HEK293 (cell line): ENCODE measurements around the gene MAGI1.

Experiments used
- CTCF ChIA-PET: fragments of 350-600 bp; formaldehyde crosslinking; extraction: SDS; loops from one replicate; lab custom pipeline; 2021; ENCODE audit warnings: antibody characterized with exemption; lab: Yijun Ruan, JAX
- POLR2A ChIA-PET: fragments of 300-600 bp; formaldehyde crosslinking; extraction: SDS; loops from one replicate; lab custom pipeline; 2020; ENCODE audit warnings: antibody characterized with exemption, inconsistent platforms; lab: Yijun Ruan, JAX
- H3K27ac ChIP-seq: fragments of 200-500 bp; sonication (Bioruptor generic); 2 replicates; pipeline ENCODE4 v1.5.1; 2014; ENCODE audit warnings: low read depth, low read length, control low read depth, inconsistent platforms; ENCODE audit errors: extremely low read depth
- H3K36me3 ChIP-seq, 2 experiments: fragments of 200-500 bp in 1 of 2; sonication (Bioruptor generic) in 1 of 2; 1 replicate in 1 of 2; 2 replicates in 1 of 2; pipeline ENCODE4 v1.5.1; 2014 to 2017; ENCODE audit warnings: inconsistent platforms in 2 of 2, low read length in 2 of 2; ENCODE audit not compliant: control insufficient read depth in 2 of 2, insufficient read depth in 1 of 2
- H3K4me1 ChIP-seq: fragments of 200-500 bp; sonication (Bioruptor generic); 2 replicates; pipeline ENCODE4 v1.5.1; 2014; ENCODE audit warnings: mild to moderate bottlenecking, low read length, inconsistent platforms; ENCODE audit not compliant: control insufficient read depth, insufficient read depth
- H3K4me3 ChIP-seq: 2 replicates; pipeline ENCODE4 v1.5.1; 2011; ENCODE audit warnings: low read depth, mild to moderate bottlenecking, control low read depth, low read length, moderate library complexity
- H3K9me3 ChIP-seq: fragments of 200-500 bp; sonication (Bioruptor generic); 2 replicates; pipeline ENCODE4 v1.5.1; 2014; ENCODE audit warnings: low read depth, low read length, inconsistent platforms; ENCODE audit not compliant: control insufficient read depth, insufficient read depth
- FEZF1 ChIP-seq: fragments of 450-650 bp; formaldehyde crosslinking; IDR thresholded peaks from 2 replicates; pipeline ENCODE4 v1.5.1; 2016; ENCODE audit warnings: missing biosample characterization, missing genetic modification characterization
- GLIS1 ChIP-seq: fragments of 450-650 bp; formaldehyde crosslinking; IDR thresholded peaks from 2 replicates; pipeline ENCODE4 v1.5.1; 2016; ENCODE audit warnings: missing biosample characterization, missing genetic modification characterization
- GLIS2 ChIP-seq: fragments of 450-650 bp; formaldehyde crosslinking; IDR thresholded peaks from 2 replicates; pipeline ENCODE4 v1.5.1; 2016; ENCODE audit warnings: missing biosample characterization, missing genetic modification characterization
- PRDM4 ChIP-seq: fragments of 450-650 bp; formaldehyde crosslinking; IDR thresholded peaks from 2 replicates; pipeline ENCODE4 v1.5.1; 2017; ENCODE audit warnings: missing biosample characterization, missing genetic modification characterization
- REST ChIP-seq: fragments of 450-650 bp; formaldehyde crosslinking; IDR thresholded peaks from 2 replicates; pipeline ENCODE4 v1.5.1; 2016; ENCODE audit warnings: missing biosample characterization, missing genetic modification characterization
- ZBTB11 ChIP-seq: fragments of 450-650 bp; formaldehyde crosslinking; conservative IDR thresholded peaks from 2 replicates; pipeline ENCODE4 v1.5.1; 2016; ENCODE audit warnings: low read depth, missing biosample characterization, missing genetic modification characterization
- ZBTB20 ChIP-seq: fragments of 450-650 bp; formaldehyde crosslinking; IDR thresholded peaks from 2 replicates; pipeline ENCODE4 v1.5.1; 2016; ENCODE audit warnings: missing biosample characterization, missing genetic modification characterization
- ZNF133 ChIP-seq: fragments of 450-650 bp; formaldehyde crosslinking; IDR thresholded peaks from 2 replicates; pipeline ENCODE4 v1.5.1; 2016; ENCODE audit warnings: missing biosample characterization, missing genetic modification characterization
- ZNF140 ChIP-seq: fragments of 450-650 bp; formaldehyde crosslinking; IDR thresholded peaks from 2 replicates; pipeline ENCODE4 v1.5.1; 2016; ENCODE audit warnings: missing biosample characterization, missing genetic modification characterization
- ZNF248 ChIP-seq: fragments of 450-650 bp; formaldehyde crosslinking; IDR thresholded peaks from 2 replicates; pipeline ENCODE4 v1.5.1; 2017; ENCODE audit warnings: missing biosample characterization, missing genetic modification characterization
- ZNF280D ChIP-seq: fragments of 450-650 bp; formaldehyde crosslinking; IDR thresholded peaks from 2 replicates; pipeline ENCODE4 v1.5.1; 2016; ENCODE audit warnings: missing biosample characterization, missing genetic modification characterization
- ZNF292 ChIP-seq: fragments of 450-650 bp; formaldehyde crosslinking; IDR thresholded peaks from 2 replicates; pipeline ENCODE4 v1.5.1; 2016; ENCODE audit warnings: low read depth, missing biosample characterization, missing genetic modification characterization, borderline replicate concordance
- ZNF433 ChIP-seq: fragments of 450-650 bp; formaldehyde crosslinking; IDR thresholded peaks from 2 replicates; pipeline ENCODE4 v1.5.1; 2016; ENCODE audit warnings: missing biosample characterization, missing genetic modification characterization, low read depth
- ZNF521 ChIP-seq: fragments of 450-650 bp; formaldehyde crosslinking; IDR thresholded peaks from 2 replicates; pipeline ENCODE4 v1.5.1; 2017; ENCODE audit warnings: missing biosample characterization, mild to moderate bottlenecking, missing genetic modification characterization
- ZNF529 ChIP-seq: fragments of 450-650 bp; formaldehyde crosslinking; IDR thresholded peaks from 2 replicates; pipeline ENCODE4 v1.5.1; 2017; ENCODE audit warnings: missing genetic modification characterization, missing biosample characterization; ENCODE audit not compliant: insufficient replicate concordance
- ZNF596 ChIP-seq: fragments of 450-650 bp; IDR thresholded peaks from 2 replicates; pipeline ENCODE4 v1.5.0; 2018; ENCODE audit warnings: missing biosample characterization, mild to moderate bottlenecking, missing genetic modification characterization, moderate library complexity
- ZNF660 ChIP-seq: fragments of 450-650 bp; IDR thresholded peaks from 2 replicates; pipeline ENCODE4 v1.5.1; 2018; ENCODE audit warnings: missing biosample characterization, mild to moderate bottlenecking, missing genetic modification characterization
- ZNF664 ChIP-seq: fragments of 450-650 bp; formaldehyde crosslinking; IDR thresholded peaks from 2 replicates; pipeline ENCODE4 v1.5.1; 2016; ENCODE audit warnings: missing biosample characterization, missing genetic modification characterization
- ZSCAN30 ChIP-seq: fragments of 450-650 bp; IDR thresholded peaks from 2 replicates; pipeline ENCODE4 v1.5.1; 2018; ENCODE audit warnings: missing biosample characterization, mild to moderate bottlenecking, missing genetic modification characterization, moderate library complexity

Gene MAGI1

GRCh38 chr3:65408531-65409175, 630.1 kb downstream of the MAGI1 start (continued):
- TF ChIP-seq ZNF280D (tag by site-specific recombination) (no peak), ZSCAN30 (tag by site-specific recombination) (no peak), ZNF433 (tag by site-specific recombination) (no peak), ZNF140 (tag by site-specific recombination) (no peak), ZNF292 (tag by site-specific recombination) (no peak), ZNF529 (tag by site-specific recombination) (no peak)

- no peak overlapping the region for H3K4me3 ChIP-seq
- H3K9me3 ChIP-seq, result no peaks in the 10 kb centered on the region
- POLR2A ChIA-PET, result no interaction called here
- no peaks in the 10 kb centered on the region for H3K4me1 ChIP-seq
- H3K27ac ChIP-seq, result no peak overlapping the region
- TF ChIP-seq ZNF664 (tag by site-specific recombination), result no peak
- CTCF ChIA-PET, result no interaction called here
- H3K36me3 ChIP-seq, result no peaks in the 10 kb centered on the region
Measured at GRCh38 chr3:65406470-65406869, 632.2 kb downstream of the MAGI1 start.

GRCh38 chr3:65402597-65402996, 636.1 kb downstream of the MAGI1 start:
- no peaks in the 10 kb centered on the region for H3K4me1 ChIP-seq
- no peak overlapping the region for H3K27ac ChIP-seq
- no peaks in the 10 kb centered on the region for H3K9me3 ChIP-seq
- no peaks in the 10 kb centered on the region for H3K36me3 ChIP-seq
- CTCF ChIA-PET, result no interaction called here
- POLR2A ChIA-PET, result no interaction called here
- H3K4me3 ChIP-seq, result no peak overlapping the region
- TF ChIP-seq ZBTB11 (tag by site-specific recombination) (no peak), ZNF529 (tag by site-specific recombination) (no peak), PRDM4 (tag by site-specific recombination) (no peak), REST (tag by site-specific recombination) (no peak), ZBTB20 (tag by site-specific recombination) (peak; percentile 69), GLIS2 (tag by site-specific recombination) (no peak), ZNF248 (tag by site-specific recombination) (no peak), ZNF133 (tag by site-specific recombination) (no peak), FEZF1 (no peak), ZNF521 (tag by site-specific recombination) (no peak), GLIS1 (tag by site-specific recombination) (0 out of 2 replicates have a peak, but pooled peaks have one; percentile 21), ZNF596 (no peak), ZNF660 (tag by site-specific recombination) (0 out of 2 replicates have a peak, but pooled peaks have one; percentile 40)
